NB4 (cell line): ENCODE results near the gene ZMAT5.

Experiments
- MYC ChIP-seq: IDR thresholded peaks from 2 replicates; pipeline ENCODE4 v1.6.1; 2011; ENCODE audit warnings: low read depth, low read length
- POLR2A ChIP-seq: IDR thresholded peaks from 2 replicates; pipeline ENCODE4 v1.6.1; 2011; ENCODE audit warnings: mild to moderate bottlenecking; ENCODE audit not compliant: insufficient read length; ENCODE audit errors: extremely low read depth
- TF ChIP-seq, protein P1 (sequence below): IDR thresholded peaks from one replicate; pipeline ENCODE4 v1.5.1; 2012; ENCODE audit warnings: low read depth, low read length
- TF ChIP-seq, protein P2 (sequence below): IDR thresholded peaks from 2 replicates; pipeline ENCODE4 v1.6.1; 2011; ENCODE audit warnings: low read depth, low read length

DNA sequence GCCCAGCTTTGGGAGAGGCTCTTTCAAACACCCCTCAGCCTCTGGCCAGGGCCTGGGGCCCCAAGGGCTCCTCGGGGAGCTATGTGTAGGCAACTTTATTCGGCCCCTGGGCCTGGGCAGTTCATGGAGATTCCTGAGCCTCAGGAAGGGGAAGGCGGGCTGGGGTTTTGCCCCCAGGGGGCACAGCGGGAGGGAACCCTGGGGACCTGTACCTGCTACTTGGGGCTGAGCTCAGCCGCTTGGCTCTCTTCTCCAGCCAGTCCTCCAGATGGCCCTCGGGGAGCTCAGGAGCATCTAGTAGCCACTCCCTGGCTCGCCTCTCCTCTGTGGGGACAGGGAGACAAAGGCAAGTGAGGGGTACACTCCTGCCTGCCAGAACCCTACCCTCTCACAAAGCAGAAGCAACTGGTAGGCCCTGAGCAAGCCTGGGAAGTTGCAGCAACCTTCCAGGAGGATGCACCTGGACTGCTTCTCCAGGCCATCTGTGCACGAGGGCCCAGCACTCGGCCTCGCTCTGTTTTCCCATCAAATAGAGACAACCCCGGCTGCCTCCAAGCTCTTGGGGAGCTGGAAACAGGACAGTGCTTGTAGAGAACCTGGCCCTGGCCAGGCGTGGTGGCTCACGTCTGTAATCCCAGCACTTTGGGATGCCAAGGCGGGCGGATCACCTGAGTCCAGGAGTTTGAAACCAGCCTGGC, 28.5 kb downstream of the ZMAT5 start:
- TF ChIP-seq POLR2A (no peak), MYC (no peak)
- TF ChIP-seq, protein P1, sequence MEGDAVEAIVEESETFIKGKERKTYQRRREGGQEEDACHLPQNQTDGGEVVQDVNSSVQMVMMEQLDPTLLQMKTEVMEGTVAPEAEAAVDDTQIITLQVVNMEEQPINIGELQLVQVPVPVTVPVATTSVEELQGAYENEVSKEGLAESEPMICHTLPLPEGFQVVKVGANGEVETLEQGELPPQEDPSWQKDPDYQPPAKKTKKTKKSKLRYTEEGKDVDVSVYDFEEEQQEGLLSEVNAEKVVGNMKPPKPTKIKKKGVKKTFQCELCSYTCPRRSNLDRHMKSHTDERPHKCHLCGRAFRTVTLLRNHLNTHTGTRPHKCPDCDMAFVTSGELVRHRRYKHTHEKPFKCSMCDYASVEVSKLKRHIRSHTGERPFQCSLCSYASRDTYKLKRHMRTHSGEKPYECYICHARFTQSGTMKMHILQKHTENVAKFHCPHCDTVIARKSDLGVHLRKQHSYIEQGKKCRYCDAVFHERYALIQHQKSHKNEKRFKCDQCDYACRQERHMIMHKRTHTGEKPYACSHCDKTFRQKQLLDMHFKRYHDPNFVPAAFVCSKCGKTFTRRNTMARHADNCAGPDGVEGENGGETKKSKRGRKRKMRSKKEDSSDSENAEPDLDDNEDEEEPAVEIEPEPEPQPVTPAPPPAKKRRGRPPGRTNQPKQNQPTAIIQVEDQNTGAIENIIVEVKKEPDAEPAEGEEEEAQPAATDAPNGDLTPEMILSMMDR: no peak
- TF ChIP-seq, protein P2, sequence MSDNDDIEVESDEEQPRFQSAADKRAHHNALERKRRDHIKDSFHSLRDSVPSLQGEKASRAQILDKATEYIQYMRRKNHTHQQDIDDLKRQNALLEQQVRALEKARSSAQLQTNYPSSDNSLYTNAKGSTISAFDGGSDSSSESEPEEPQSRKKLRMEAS: no peak
